Measurements from ENCODE around the gene SIL1.
"Not testable (repeated sequence)": the region's sequence is repeated elsewhere in the genome, so short reads cannot be mapped to it uniquely, and the experiment has no call there.

SIL1 gene

GRCh38 chr5:139197710-139198669 lies at the start of gene SIL1:
TSS of gene SIL1 (minus strand) at chr5:139198368. CDS start at chr5:139127843, 70,525 bp downstream.
- peak; percentile 88 to 96 for DNase-seq (ENCODE audit: extremely low read depth in 1 of 2, low read depth in 1 of 2)

- DNase-seq (ENCODE audit: extremely low read depth in 1 of 2, low read depth in 1 of 2), result no peak
Observed at GRCh38 chr5:139246394-139246793, 48.2 kb upstream of the SIL1 start.

GRCh38 chr5:139245637-139246339 lies 47.6 kb upstream of the SIL1 start:
- DNase-seq (ENCODE audit: extremely low read depth in 1 of 2, low read depth in 1 of 2), result no peak

GRCh38 chr5:139243425-139243970 lies 45.3 kb upstream of the SIL1 start:
- DNase-seq (ENCODE audit: extremely low read depth in 1 of 2, low read depth in 1 of 2), result no peak

- DNase-seq (ENCODE audit: extremely low read depth in 1 of 2, low read depth in 1 of 2), result no peak
Observed at GRCh38 chr5:139241139-139241538, 43.0 kb upstream of the SIL1 start.

- no peak for DNase-seq (ENCODE audit: extremely low read depth in 1 of 2, low read depth in 1 of 2)
Observed at GRCh38 chr5:139236479-139236878, 38.3 kb upstream of the SIL1 start.

GRCh38 chr5:139232147-139232724 lies 34.1 kb upstream of the SIL1 start:
- no peak for DNase-seq (ENCODE audit: extremely low read depth in 1 of 2, low read depth in 1 of 2)

- no peak for DNase-seq (ENCODE audit: extremely low read depth in 1 of 2, low read depth in 1 of 2)
Observed at GRCh38 chr5:139228201-139228803, 30.1 kb upstream of the SIL1 start.

- no peak for DNase-seq (ENCODE audit: extremely low read depth in 1 of 2, low read depth in 1 of 2)
Observed at GRCh38 chr5:139226131-139226530, 28.0 kb upstream of the SIL1 start.

GRCh38 chr5:139223481-139223880 lies 25.3 kb upstream of the SIL1 start:
- no peak for DNase-seq (ENCODE audit: extremely low read depth in 1 of 2, low read depth in 1 of 2)

- no peak for DNase-seq (ENCODE audit: extremely low read depth in 1 of 2, low read depth in 1 of 2)
Observed at GRCh38 chr5:139222346-139222745, 24.2 kb upstream of the SIL1 start.

- not testable (repeated sequence) for DNase-seq (ENCODE audit: extremely low read depth in 1 of 2, low read depth in 1 of 2)
Observed at GRCh38 chr5:139218038-139218437, 19.9 kb upstream of the SIL1 start.

- no peak for DNase-seq (ENCODE audit: extremely low read depth in 1 of 2, low read depth in 1 of 2)
Observed at GRCh38 chr5:139215107-139215975, 17.2 kb upstream of the SIL1 start.

- no peak for DNase-seq (ENCODE audit: extremely low read depth in 1 of 2, low read depth in 1 of 2)
Observed at GRCh38 chr5:139214646-139215045, 16.5 kb upstream of the SIL1 start.

- no peak for DNase-seq (ENCODE audit: extremely low read depth in 1 of 2, low read depth in 1 of 2)
Observed at GRCh38 chr5:139212906-139213305, 14.7 kb upstream of the SIL1 start.

- no peak for DNase-seq (ENCODE audit: extremely low read depth in 1 of 2, low read depth in 1 of 2)
Observed at GRCh38 chr5:139212486-139212885, 14.3 kb upstream of the SIL1 start.

GRCh38 chr5:139210585-139210984 lies 12.4 kb upstream of the SIL1 start:
- no peak for DNase-seq (ENCODE audit: extremely low read depth in 1 of 2, low read depth in 1 of 2)

- DNase-seq (ENCODE audit: extremely low read depth in 1 of 2, low read depth in 1 of 2), result no peak
Observed at GRCh38 chr5:139207297-139208000, 9.3 kb upstream of the SIL1 start.

- DNase-seq (ENCODE audit: extremely low read depth in 1 of 2, low read depth in 1 of 2), result no peak
Observed at GRCh38 chr5:139205586-139205985, 7.4 kb upstream of the SIL1 start.

All from activated CD8-positive, alpha-beta memory T cell treated with anti-CD3 and anti-CD28 coated beads for 1 hour (primary cell).